ENCODE data around the gene NEURL1.

DNA sequence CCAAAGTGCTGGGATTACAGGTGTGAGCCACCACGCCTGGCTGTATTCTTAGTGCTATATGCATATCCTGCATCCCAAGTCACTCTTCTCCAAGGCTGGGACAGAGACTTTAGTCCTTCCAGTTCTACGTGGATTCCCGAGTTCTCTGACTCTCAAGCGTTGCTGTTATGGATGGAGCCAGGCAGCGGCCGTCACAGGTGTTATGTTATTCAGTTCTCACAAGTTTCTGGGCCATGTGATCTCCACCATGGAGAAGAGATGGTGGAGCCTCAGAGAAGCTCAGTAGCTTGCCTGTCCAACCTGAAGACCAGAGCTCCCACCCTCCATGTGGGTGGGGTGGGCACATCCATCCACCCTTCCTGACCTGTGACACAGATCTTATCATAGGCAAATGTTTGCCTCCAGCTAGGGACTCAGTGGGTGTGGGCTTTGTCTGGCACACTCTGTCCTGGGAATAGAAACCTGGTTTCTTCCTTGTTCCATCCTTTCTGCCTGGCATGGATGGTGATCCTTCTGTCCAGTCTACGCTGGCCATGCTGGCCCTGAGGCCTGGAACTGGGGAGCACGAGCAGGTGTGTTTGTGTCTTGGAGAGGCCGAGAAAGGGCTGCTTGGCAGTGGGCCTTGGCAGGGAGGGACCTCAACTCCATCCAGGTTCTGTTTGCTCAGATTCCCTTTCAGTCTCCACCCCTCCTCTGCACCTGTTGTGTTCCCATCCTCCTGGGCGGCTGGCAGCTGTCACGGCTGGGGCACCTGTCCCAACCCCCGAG, 55.3 kb downstream of the NEURL1 start:
- TF ChIP-seq, protein P1, sequence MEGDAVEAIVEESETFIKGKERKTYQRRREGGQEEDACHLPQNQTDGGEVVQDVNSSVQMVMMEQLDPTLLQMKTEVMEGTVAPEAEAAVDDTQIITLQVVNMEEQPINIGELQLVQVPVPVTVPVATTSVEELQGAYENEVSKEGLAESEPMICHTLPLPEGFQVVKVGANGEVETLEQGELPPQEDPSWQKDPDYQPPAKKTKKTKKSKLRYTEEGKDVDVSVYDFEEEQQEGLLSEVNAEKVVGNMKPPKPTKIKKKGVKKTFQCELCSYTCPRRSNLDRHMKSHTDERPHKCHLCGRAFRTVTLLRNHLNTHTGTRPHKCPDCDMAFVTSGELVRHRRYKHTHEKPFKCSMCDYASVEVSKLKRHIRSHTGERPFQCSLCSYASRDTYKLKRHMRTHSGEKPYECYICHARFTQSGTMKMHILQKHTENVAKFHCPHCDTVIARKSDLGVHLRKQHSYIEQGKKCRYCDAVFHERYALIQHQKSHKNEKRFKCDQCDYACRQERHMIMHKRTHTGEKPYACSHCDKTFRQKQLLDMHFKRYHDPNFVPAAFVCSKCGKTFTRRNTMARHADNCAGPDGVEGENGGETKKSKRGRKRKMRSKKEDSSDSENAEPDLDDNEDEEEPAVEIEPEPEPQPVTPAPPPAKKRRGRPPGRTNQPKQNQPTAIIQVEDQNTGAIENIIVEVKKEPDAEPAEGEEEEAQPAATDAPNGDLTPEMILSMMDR (IDR thresholded peaks at IDR 0.05), result no peak
- TF ChIP-seq POLR2A (IDR thresholded peaks at IDR 0.05) (no peak), EP300 (IDR thresholded peaks at IDR 0.05) (no peak)

Measured in tibial nerve (tissue), 4 donors.